ENCODE measurements around the gene DNM1. TPM values are rescaled to one million over a fixed set of nuclear protein-coding genes. Genes with fewer than 3 reads are reported as not detected.
A peak's percentile ranks its signal among the peaks of the same experiment; 100 is the strongest.

The DNM1 gene
- total RNA-seq, 1 donor from 2014 or later: 30.1 TPM

DNA sequence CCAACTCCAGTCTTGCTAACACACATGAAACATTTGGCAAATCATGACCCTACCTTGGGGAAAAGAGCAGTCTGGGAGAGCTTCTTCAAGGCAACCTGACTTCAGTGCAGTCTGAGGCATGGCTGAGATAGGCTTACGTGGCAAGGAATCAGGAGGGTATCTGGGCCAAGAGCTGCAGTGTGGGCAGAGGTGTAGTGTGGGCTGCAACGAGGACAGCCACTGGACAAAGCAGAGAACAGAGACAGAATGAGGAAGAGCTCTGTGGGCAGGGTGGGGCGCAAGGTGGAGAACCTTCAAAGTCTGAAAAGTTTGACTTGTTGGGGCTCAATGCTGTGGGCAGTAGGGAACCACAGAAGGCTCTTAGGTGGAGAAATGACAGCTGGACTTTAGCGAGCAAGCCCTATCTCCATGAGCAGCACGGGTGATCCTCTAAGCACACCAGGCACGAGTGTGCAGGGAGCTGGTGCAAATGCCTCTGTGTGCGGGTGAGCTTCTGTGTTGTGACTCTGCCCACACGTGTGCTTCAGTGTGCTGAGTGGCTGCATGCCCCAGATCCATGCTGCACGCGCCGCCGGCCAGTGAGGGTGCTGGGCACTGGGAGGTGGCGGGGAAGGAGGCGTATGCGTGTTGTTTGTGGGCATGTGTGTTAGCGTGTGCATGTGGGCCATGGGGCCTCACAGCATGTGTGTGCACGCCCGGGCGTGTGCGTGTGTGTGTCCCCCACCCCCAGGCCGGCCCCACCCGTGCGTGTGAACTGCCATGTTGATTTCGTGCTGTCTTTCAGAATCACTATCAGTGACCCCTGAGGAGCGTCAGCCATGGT lies 49.3 kb downstream of the DNM1 start:
- no peaks in the 10 kb centered on the region for H3K9me3 Mint-ChIP-seq
- H3K4me3 ChIP-seq: no peak overlapping the region
- H3K27ac Mint-ChIP-seq: no peak overlapping the region

DNA sequence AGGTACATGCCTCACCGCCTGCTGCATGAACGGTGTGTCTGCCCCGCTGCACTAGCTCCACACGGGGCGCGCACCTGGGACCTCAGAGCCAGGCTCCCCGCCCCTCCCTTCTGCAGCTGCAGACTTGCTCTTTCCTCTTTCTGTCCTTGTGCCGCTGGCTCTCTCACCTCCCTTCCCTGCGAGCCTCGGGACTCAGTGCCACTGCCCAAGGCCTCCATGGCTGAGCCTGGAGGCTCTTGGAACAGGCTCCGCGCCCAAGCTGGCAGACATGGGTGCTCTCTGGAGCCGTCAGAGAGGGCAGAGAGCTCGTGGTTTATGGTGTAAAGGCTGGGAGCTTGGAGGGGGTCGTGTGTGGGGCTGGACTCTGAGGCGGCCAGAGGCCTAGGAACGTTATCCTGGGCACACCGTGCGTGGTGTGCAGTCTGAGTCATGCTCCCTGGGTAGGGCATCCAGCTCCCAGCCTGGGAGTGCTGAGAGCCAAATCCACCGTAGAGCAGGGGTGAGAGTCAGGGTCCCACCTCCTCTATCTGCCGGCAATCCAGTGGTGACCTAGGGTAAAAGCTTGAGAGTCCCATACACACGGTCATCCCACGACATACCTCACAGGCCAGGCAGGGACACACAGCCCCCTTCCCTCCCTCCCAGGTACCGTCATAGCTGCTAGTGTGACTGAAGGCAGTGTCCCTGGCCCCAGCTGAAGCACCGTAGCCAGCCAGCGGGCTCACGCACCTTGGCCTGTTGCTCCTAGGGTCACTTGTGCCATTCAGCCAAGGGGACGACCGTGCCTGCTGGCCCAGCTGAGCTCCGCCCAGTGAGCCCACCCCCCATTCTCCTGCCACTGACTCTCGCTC lies 50.2 kb downstream of the DNM1 start:
- no peak for DNase-seq (ENCODE audit: low spot score)
- H3K79me2 ChIP-seq (ENCODE audit: low read depth): no peaks in the 10 kb centered on the region
- TF ChIP-seq EZH2 (IDR thresholded peaks at IDR 0.05) (no peak), EZH2phosphoT487 (IDR thresholded peaks at IDR 0.05) (no peak)
- TF ChIP-seq, protein P1, sequence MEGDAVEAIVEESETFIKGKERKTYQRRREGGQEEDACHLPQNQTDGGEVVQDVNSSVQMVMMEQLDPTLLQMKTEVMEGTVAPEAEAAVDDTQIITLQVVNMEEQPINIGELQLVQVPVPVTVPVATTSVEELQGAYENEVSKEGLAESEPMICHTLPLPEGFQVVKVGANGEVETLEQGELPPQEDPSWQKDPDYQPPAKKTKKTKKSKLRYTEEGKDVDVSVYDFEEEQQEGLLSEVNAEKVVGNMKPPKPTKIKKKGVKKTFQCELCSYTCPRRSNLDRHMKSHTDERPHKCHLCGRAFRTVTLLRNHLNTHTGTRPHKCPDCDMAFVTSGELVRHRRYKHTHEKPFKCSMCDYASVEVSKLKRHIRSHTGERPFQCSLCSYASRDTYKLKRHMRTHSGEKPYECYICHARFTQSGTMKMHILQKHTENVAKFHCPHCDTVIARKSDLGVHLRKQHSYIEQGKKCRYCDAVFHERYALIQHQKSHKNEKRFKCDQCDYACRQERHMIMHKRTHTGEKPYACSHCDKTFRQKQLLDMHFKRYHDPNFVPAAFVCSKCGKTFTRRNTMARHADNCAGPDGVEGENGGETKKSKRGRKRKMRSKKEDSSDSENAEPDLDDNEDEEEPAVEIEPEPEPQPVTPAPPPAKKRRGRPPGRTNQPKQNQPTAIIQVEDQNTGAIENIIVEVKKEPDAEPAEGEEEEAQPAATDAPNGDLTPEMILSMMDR (IDR thresholded peaks at IDR 0.05): no peak
- no peaks in the 10 kb centered on the region for H3K36me3 ChIP-seq
- no peak overlapping the region for H3K27ac ChIP-seq
- Mint-ChIP-seq H3K9me3 (no peaks in the 10 kb centered on the region), H3K27ac (peak overlapping the region; percentile 33), H3K4me3 (no peak overlapping the region), H3K4me1 (peaks cover 13% of the 10 kb centered on the region), H3K36me3 (peaks cover 20% of the 10 kb centered on the region), H3K27me3 (ENCODE audit: insufficient read depth, low read depth) (peaks cover 5% of the 10 kb centered on the region)
- H3K4me1 ChIP-seq: peaks cover 7% of the 10 kb centered on the region
- no peak overlapping the region for H3K4me3 ChIP-seq
- no peak overlapping the region for H2AFZ ChIP-seq (replicated peaks)
- H3K9me3 ChIP-seq (ENCODE audit: low read depth): no peaks in the 10 kb centered on the region
- no peak overlapping the region for H3K4me2 ChIP-seq
- peaks cover 16% of the 10 kb centered on the region for H3F3A ChIP-seq (ENCODE audit: low read depth)
- no peak overlapping the region for H3K9ac ChIP-seq
- H4K20me1 ChIP-seq (ENCODE audit: low read depth): peaks cover 24% of the 10 kb centered on the region
- peaks cover 24% of the 10 kb centered on the region for H3K27me3 ChIP-seq

More for the DNA sequence above, 49.3 kb downstream of the DNM1 start:
- H3K4me3 Mint-ChIP-seq: no peak overlapping the region
- no peak for TF ChIP-seq EZH2phosphoT487 (IDR thresholded peaks at IDR 0.05)
- TF ChIP-seq, protein P1 (IDR thresholded peaks at IDR 0.05): no peak
- no peak for TF ChIP-seq EZH2 (IDR thresholded peaks at IDR 0.05)
- Histone ChIP-seq H3K9me3 (ENCODE audit: low read depth) (no peaks in the 10 kb centered on the region), H3K36me3 (no peaks in the 10 kb centered on the region), H3K27ac (no peak overlapping the region), H3K4me2 (no peak overlapping the region), H2AFZ (replicated peaks) (no peak overlapping the region), H3F3A (ENCODE audit: low read depth) (peaks cover 16% of the 10 kb centered on the region), H3K9ac (no peak overlapping the region), H4K20me1 (ENCODE audit: low read depth) (peaks cover 24% of the 10 kb centered on the region), H3K79me2 (ENCODE audit: low read depth) (no peaks in the 10 kb centered on the region), H3K27me3 (peaks cover 24% of the 10 kb centered on the region), H3K4me1 (peaks cover 7% of the 10 kb centered on the region)
- peaks cover 5% of the 10 kb centered on the region for H3K27me3 Mint-ChIP-seq (ENCODE audit: insufficient read depth, low read depth)
- no peak for DNase-seq (ENCODE audit: low spot score)
- peaks cover 13% of the 10 kb centered on the region for H3K4me1 Mint-ChIP-seq
- H3K36me3 Mint-ChIP-seq: peaks cover 20% of the 10 kb centered on the region

DNA sequence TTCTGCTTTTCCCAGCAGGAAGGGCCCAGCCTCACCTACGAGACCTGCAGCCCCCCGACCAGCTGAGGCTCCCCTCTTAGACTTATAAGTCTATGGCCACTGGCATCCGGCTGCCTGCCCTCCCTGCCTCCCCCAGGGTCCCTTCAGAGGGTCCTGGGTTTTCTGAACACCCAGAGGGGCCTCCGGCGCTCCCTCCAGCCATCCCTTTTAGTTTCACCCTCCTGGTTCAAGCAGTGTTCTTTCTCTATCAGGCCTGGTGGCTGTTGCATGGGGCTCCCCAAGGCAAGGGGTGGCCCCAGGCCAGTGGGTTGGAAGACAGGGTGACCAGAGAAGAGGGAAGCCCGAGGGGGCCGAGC lies 50.8 kb downstream of the DNM1 start:
- H2AFZ ChIP-seq (replicated peaks): no peak overlapping the region
- H3K9me3 ChIP-seq (ENCODE audit: low read depth): no peaks in the 10 kb centered on the region
- H3K79me2 ChIP-seq (ENCODE audit: low read depth): no peaks in the 10 kb centered on the region
- peaks cover 20% of the 10 kb centered on the region for H3K36me3 Mint-ChIP-seq
- peaks cover 16% of the 10 kb centered on the region for H3F3A ChIP-seq (ENCODE audit: low read depth)
- peaks cover 24% of the 10 kb centered on the region for H4K20me1 ChIP-seq (ENCODE audit: low read depth)
- H3K4me3 Mint-ChIP-seq: no peak overlapping the region
- peak overlapping the region; percentile 33 for H3K27ac Mint-ChIP-seq
- no peak overlapping the region for H3K9ac ChIP-seq
- DNase-seq (ENCODE audit: low spot score): no peak
- H3K27me3 ChIP-seq: peaks cover 23% of the 10 kb centered on the region
- H3K9me3 Mint-ChIP-seq: no peaks in the 10 kb centered on the region
- peaks cover 7% of the 10 kb centered on the region for H3K4me1 ChIP-seq
- H3K4me3 ChIP-seq: no peak overlapping the region
- peaks cover 13% of the 10 kb centered on the region for H3K4me1 Mint-ChIP-seq
- TF ChIP-seq EZH2phosphoT487 (IDR thresholded peaks at IDR 0.05) (no peak), EZH2 (IDR thresholded peaks at IDR 0.05) (no peak)
- TF ChIP-seq, protein P1 (IDR thresholded peaks at IDR 0.05): no peak
- no peaks in the 10 kb centered on the region for H3K36me3 ChIP-seq
- no peak overlapping the region for H3K4me2 ChIP-seq
- H3K27ac ChIP-seq: no peak overlapping the region
- H3K27me3 Mint-ChIP-seq (ENCODE audit: insufficient read depth, low read depth): peaks cover 5% of the 10 kb centered on the region

Measured in neural progenitor cell (in vitro differentiated cells).